Memory B cell (primary cell): ENCODE measurements around the gene DRICH1.
A peak's percentile ranks its signal among the peaks of the same experiment; 100 is the strongest.
"Not testable (repeated sequence)": the region's sequence is repeated elsewhere in the genome, so short reads cannot be mapped to it uniquely, and the experiment has no call there.

Experiments used
- ATAC-seq: fragments of 150-1000 bp; cut with Tn5 transposase; 2 replicates; pipeline ENCODE4 v1.10.0; 2021; ENCODE audit warnings: low read depth, mild to moderate bottlenecking, moderate library complexity
- DNase-seq, 2 donors: peaks; one replicate each; pipeline ENCODE4 v3.0.0; 2022; ENCODE audit warnings: low spot score in 2 of 2
- H3K27ac Mint-ChIP-seq: one replicate; pipeline ENCODE4 v1.8.0; 2022; ENCODE audit warnings: mild to moderate bottlenecking, moderate library complexity, mixed read lengths
- H3K27me3 Mint-ChIP-seq: one replicate; pipeline ENCODE4 v1.8.0; 2022; ENCODE audit warnings: mixed read lengths
- H3K36me3 Mint-ChIP-seq: one replicate; pipeline ENCODE4 v1.8.0; 2022; ENCODE audit warnings: mild to moderate bottlenecking, mixed read lengths
- H3K4me1 Mint-ChIP-seq: one replicate; pipeline ENCODE4 v1.8.0; 2022; ENCODE audit warnings: mixed read lengths
- H3K4me3 Mint-ChIP-seq: one replicate; pipeline ENCODE4 v1.8.0; 2022; ENCODE audit warnings: mild to moderate bottlenecking, moderate library complexity, mixed read lengths
- H3K9me3 Mint-ChIP-seq: one replicate; pipeline ENCODE4 v1.8.0; 2022; ENCODE audit warnings: mixed read lengths

The DRICH1 gene

DNA sequence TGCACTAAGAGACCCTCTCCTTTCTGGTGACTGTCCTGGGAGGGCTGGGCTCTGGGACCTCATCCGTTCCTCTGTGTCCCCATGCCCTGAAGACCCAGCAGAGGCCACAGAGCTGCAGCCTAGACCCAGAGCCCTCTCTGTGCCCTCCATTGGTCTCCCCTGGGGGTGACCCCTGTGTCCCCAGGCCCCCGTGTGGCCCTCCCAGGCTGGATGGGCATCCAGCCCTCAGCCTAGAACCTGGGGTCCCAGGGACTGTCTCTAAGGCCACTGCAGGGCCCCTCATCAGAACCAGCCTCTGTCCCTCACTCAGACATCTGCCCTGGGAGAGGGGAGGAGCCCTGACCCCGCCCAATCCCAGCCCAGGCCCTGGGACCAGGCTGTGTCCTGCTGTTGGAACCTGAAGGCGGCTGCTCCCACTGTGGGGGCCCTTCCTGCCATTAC is 57.7 kb downstream of the DRICH1 start:
- peaks cover 3% of the 10 kb centered on the region for H3K9me3 Mint-ChIP-seq
- no peaks in the 10 kb centered on the region for H3K4me1 Mint-ChIP-seq
- H3K4me3 Mint-ChIP-seq: no peak overlapping the region
- ATAC-seq: no peak
- H3K27ac Mint-ChIP-seq: no peak overlapping the region
- H3K27me3 Mint-ChIP-seq: peaks cover 18% of the 10 kb centered on the region
- no peak for DNase-seq
- no peaks in the 10 kb centered on the region for H3K36me3 Mint-ChIP-seq

GRCh38 chr22:23573701-23574235 is 58.4 kb downstream of the DRICH1 start:
- not testable (repeated sequence) for H3K27ac Mint-ChIP-seq, H3K36me3 Mint-ChIP-seq, H3K9me3 Mint-ChIP-seq, ATAC-seq, H3K4me1 Mint-ChIP-seq, DNase-seq, H3K4me3 Mint-ChIP-seq
- H3K27me3 Mint-ChIP-seq: peaks cover 11% of the 10 kb centered on the region

- not testable (repeated sequence) for H3K27ac Mint-ChIP-seq, H3K36me3 Mint-ChIP-seq, H3K9me3 Mint-ChIP-seq, H3K4me3 Mint-ChIP-seq, DNase-seq, H3K4me1 Mint-ChIP-seq, ATAC-seq
- H3K27me3 Mint-ChIP-seq: peaks cover 10% of the 10 kb centered on the region
Observed at GRCh38 chr22:23573106-23573505, 59.0 kb downstream of the DRICH1 start.

- no peaks in the 10 kb centered on the region for H3K4me1 Mint-ChIP-seq
- H3K4me3 Mint-ChIP-seq: no peak overlapping the region
Observed at GRCh38 chr22:23571486-23571885, 60.6 kb downstream of the DRICH1 start.

GRCh38 chr22:23570681-23571080 is 61.4 kb downstream of the DRICH1 start:
- Mint-ChIP-seq H3K36me3 (no peaks in the 10 kb centered on the region), H3K4me3 (no peak overlapping the region), H3K27ac (no peak overlapping the region), H3K9me3 (peaks cover 3% of the 10 kb centered on the region), H3K27me3 (peaks cover 15% of the 10 kb centered on the region), H3K4me1 (peaks cover 4% of the 10 kb centered on the region)
- ATAC-seq: peak; percentile 31
- no peak for DNase-seq

More at GRCh38 chr22:23571486-23571885, 60.6 kb downstream of the DRICH1 start:
- no peak for ATAC-seq
- Mint-ChIP-seq H3K36me3 (no peaks in the 10 kb centered on the region), H3K27me3 (peaks cover 15% of the 10 kb centered on the region), H3K27ac (no peak overlapping the region), H3K9me3 (peaks cover 3% of the 10 kb centered on the region)
- DNase-seq: no peak

GRCh38 chr22:23569716-23570115 is 62.4 kb downstream of the DRICH1 start:
- peaks cover 3% of the 10 kb centered on the region for H3K9me3 Mint-ChIP-seq
- H3K27ac Mint-ChIP-seq: no peak overlapping the region
- H3K27me3 Mint-ChIP-seq: peaks cover 15% of the 10 kb centered on the region
- peaks cover 7% of the 10 kb centered on the region for H3K4me1 Mint-ChIP-seq
- no peaks in the 10 kb centered on the region for H3K36me3 Mint-ChIP-seq
- no peak overlapping the region for H3K4me3 Mint-ChIP-seq
- DNase-seq: no peak
- no peak for ATAC-seq

DNA sequence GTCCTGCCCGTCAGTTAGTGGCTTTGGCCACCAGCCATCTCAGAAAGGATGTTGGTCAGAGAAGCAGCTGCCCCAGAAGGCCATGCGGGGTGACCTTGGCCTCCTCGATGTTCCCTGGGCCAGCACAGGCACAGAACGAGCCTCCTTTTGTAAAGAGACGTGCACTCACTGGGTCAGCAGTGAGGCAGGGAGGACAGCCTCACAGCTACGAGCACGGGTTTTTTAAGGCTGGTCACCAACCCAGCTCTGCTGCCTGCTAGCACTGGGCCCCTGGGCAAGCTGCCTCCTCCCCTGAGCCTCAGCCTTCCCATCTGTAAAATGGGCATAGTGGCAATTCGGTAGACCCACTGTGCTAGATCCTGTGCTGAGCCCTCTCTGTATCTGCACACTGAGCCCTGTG is 62.8 kb downstream of the DRICH1 start:
- H3K4me1 Mint-ChIP-seq: peaks cover 7% of the 10 kb centered on the region
- no peak overlapping the region for H3K4me3 Mint-ChIP-seq
- H3K27ac Mint-ChIP-seq: no peak overlapping the region
- peaks cover 19% of the 10 kb centered on the region for H3K27me3 Mint-ChIP-seq
- peaks cover 3% of the 10 kb centered on the region for H3K9me3 Mint-ChIP-seq
- H3K36me3 Mint-ChIP-seq: no peaks in the 10 kb centered on the region
- no peak for ATAC-seq
- DNase-seq: no peak

DNA sequence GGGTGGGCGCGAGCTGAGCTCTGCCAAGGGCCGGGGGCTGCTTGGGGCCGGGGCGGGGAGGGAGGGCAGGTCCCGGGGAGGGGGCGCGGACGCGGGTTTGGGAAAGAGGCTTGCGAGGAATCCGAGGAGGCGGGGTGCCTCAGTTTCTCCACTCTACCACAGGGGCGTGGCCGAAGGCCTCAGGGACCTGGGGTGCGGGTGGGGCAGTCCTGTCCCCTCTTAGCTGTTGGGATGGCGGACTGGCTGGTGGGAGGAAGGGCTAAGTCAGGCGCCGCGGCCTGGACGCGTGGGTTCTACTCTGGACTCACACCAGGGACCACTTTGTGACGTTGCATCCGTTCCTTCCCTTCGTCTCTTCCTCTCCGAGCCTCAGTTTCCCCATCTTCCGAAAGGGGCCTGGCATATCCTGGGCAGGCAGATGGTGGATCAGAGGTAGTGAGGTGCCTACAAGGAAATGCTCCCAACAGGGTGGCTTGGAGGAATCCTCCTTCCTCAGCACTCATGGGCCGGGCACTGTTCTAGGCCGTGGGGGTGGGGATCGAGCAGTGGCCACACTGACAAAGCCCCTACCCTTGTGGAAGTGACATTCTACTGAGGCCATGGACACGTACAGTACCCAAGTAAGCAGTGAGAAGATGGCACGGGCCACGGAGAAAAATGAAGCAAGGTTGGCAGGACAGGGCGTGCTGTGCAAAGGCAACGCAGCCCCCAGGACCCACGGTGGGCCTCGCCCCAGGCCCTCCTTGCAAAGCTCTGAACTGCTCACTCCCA is 65.2 kb downstream of the DRICH1 start:
- no peak for ATAC-seq
- no peaks in the 10 kb centered on the region for H3K36me3 Mint-ChIP-seq
- no peak for DNase-seq
- H3K27ac Mint-ChIP-seq: no peak overlapping the region
- peaks cover 25% of the 10 kb centered on the region for H3K27me3 Mint-ChIP-seq
- H3K9me3 Mint-ChIP-seq: peaks cover 2% of the 10 kb centered on the region
- H3K4me3 Mint-ChIP-seq: peak overlapping the region; percentile 58
- H3K4me1 Mint-ChIP-seq: peaks cover 7% of the 10 kb centered on the region

- no peak for DNase-seq
- peaks cover 25% of the 10 kb centered on the region for H3K27me3 Mint-ChIP-seq
- no peaks in the 10 kb centered on the region for H3K9me3 Mint-ChIP-seq
- peak; percentile 31 for ATAC-seq
- H3K27ac Mint-ChIP-seq: peak overlapping the region; percentile 9
- H3K4me3 Mint-ChIP-seq: peak overlapping the region; percentile 83
- peaks cover 7% of the 10 kb centered on the region for H3K4me1 Mint-ChIP-seq
- H3K36me3 Mint-ChIP-seq: no peaks in the 10 kb centered on the region
Observed at GRCh38 chr22:23565915-23566704, 66.0 kb downstream of the DRICH1 start.

DNA sequence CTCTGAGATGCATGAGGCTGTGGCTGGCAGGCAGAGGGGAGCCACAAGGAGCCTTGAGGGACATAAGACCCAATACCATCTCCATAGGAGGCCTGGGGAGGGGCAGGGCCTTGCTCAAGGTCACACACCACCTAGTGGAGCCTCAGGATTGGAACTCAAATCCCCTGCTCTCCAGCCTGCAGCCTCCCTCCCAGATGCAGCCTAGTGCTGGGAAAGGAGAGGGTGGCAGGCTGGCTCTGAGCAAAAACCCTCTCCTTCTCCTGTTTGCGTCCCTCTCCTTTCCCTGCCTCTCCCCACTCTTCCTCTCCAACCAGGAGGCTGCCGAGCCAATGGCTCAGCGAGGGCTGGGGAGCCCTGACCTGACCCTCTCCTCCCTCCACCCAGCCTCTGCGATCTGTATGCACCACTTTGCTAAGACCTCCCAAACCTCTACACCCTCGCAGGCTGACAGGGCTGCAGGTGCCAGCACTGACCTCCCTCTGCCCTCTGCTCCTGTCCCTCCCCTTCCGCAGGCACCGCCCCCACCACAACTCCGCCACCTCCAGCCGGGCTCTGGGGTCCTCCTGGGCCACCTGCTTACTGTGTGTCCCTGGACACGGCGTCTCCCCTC is 66.7 kb downstream of the DRICH1 start:
- Mint-ChIP-seq H3K27ac (peak overlapping the region; percentile 9), H3K4me1 (peaks cover 7% of the 10 kb centered on the region), H3K27me3 (peaks cover 25% of the 10 kb centered on the region), H3K36me3 (no peaks in the 10 kb centered on the region), H3K9me3 (no peaks in the 10 kb centered on the region), H3K4me3 (peak overlapping the region; percentile 83)
- DNase-seq (no peak), ATAC-seq (peak; percentile 50)

DNA sequence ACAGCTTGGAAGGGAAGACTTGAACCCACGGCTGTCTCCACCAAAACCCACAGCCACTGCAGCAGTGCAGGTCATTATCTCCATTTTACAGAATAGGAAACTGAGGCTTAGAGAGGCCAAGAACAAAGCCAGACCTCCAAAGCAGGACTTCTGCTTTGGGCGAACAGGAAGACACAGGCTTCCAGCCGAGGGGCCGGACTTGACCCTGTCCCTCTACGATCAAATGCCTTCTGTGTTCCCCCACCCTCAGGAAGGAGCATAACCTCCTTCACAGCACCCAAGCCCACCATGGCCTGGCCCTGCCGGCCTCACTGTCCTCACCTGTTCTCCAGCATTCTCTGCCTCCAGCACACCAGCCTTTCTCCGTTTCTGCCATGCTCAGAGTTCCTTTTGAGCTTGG is 67.8 kb downstream of the DRICH1 start:
- no peak overlapping the region for H3K4me3 Mint-ChIP-seq
- H3K4me1 Mint-ChIP-seq: peaks cover 7% of the 10 kb centered on the region
- H3K27me3 Mint-ChIP-seq: peaks cover 25% of the 10 kb centered on the region
- no peak overlapping the region for H3K27ac Mint-ChIP-seq
- DNase-seq (no peak), ATAC-seq (no peak)
- no peaks in the 10 kb centered on the region for H3K9me3 Mint-ChIP-seq
- no peaks in the 10 kb centered on the region for H3K36me3 Mint-ChIP-seq

GRCh38 chr22:23563111-23563510 is 69.0 kb downstream of the DRICH1 start:
- H3K9me3 Mint-ChIP-seq: no peaks in the 10 kb centered on the region
- H3K36me3 Mint-ChIP-seq: no peaks in the 10 kb centered on the region
- no peak for ATAC-seq
- H3K4me3 Mint-ChIP-seq: no peak overlapping the region
- no peak overlapping the region for H3K27ac Mint-ChIP-seq
- H3K27me3 Mint-ChIP-seq: peaks cover 27% of the 10 kb centered on the region
- DNase-seq: no peak
- peaks cover 7% of the 10 kb centered on the region for H3K4me1 Mint-ChIP-seq

GRCh38 chr22:23562186-23562585 is 69.9 kb downstream of the DRICH1 start:
- no peak overlapping the region for H3K27ac Mint-ChIP-seq
- H3K4me1 Mint-ChIP-seq: peaks cover 7% of the 10 kb centered on the region
- ATAC-seq: no peak
- H3K4me3 Mint-ChIP-seq: no peak overlapping the region
- no peaks in the 10 kb centered on the region for H3K36me3 Mint-ChIP-seq
- H3K27me3 Mint-ChIP-seq: peaks cover 23% of the 10 kb centered on the region
- no peaks in the 10 kb centered on the region for H3K9me3 Mint-ChIP-seq
- DNase-seq: no peak

DNA sequence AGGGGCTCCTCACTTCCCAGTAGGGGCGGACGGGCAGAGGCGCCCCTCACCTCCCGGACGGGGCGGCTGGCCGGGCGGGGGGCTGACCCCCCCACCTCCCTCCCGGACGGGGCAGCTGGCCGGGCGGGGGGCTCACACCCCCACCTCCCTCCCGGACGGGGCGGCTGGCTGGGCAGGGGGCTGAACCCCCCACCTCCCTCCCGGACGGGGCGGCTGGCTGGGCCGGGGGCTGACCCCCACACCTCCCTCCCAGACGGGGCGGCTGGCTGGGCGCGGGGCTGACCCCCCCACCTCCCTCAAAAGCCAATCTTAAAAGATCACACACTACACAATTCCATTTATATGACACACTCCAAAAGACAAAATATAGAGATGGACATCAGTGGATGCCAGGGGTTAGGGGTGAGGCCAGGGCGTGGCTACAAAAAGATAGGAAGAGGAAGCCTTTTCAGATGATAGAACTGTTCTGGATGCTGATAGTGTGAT is 71.1 kb downstream of the DRICH1 start:
- H3K27me3 Mint-ChIP-seq: peaks cover 22% of the 10 kb centered on the region
- not testable (repeated sequence) for H3K9me3 Mint-ChIP-seq, H3K36me3 Mint-ChIP-seq, H3K4me1 Mint-ChIP-seq, ATAC-seq, DNase-seq, H3K27ac Mint-ChIP-seq, H3K4me3 Mint-ChIP-seq
